Neuronal stem cell (in vitro differentiated cells): ENCODE results near the gene CORIN.

Experiments
- DNase-seq: peaks from one replicate; pipeline ENCODE4 v3.0.0-alpha.2; 2013; ENCODE audit warnings: low spot score
- H2AFZ ChIP-seq: one replicate; pipeline ENCODE4 v1.6.1; 2013; ENCODE audit warnings: mild to moderate bottlenecking, low read length, inconsistent platforms
- H2AK5ac ChIP-seq: 2 replicates; pipeline ENCODE4 v1.6.1; 2013; ENCODE audit warnings: low read depth, mild to moderate bottlenecking, inconsistent platforms, low read length, moderate library complexity, mixed read lengths
- H2BK120ac ChIP-seq: 2 replicates; pipeline ENCODE4 v1.6.1; 2013; ENCODE audit warnings: low read depth, mild to moderate bottlenecking, inconsistent platforms, low read length, moderate library complexity, mixed read lengths
- H2BK12ac ChIP-seq: one replicate; pipeline ENCODE4 v1.6.1; 2013; ENCODE audit warnings: low read length, inconsistent platforms
- H2BK15ac ChIP-seq: 2 replicates; pipeline ENCODE4 v1.6.1; 2013; ENCODE audit warnings: mild to moderate bottlenecking, low read length, inconsistent platforms, mixed read lengths
- H2BK5ac ChIP-seq: one replicate; pipeline ENCODE4 v1.6.1; 2013; ENCODE audit warnings: inconsistent platforms, mild to moderate bottlenecking, low read length, moderate library complexity
- H3K14ac ChIP-seq: one replicate; pipeline ENCODE4 v1.6.1; 2013; ENCODE audit warnings: low read length, inconsistent platforms
- H3K18ac ChIP-seq: 2 replicates; pipeline ENCODE4 v1.6.1; 2013; ENCODE audit warnings: low read length, inconsistent platforms
- H3K23ac ChIP-seq: 2 replicates; pipeline ENCODE4 v1.6.1; 2013; ENCODE audit warnings: low read depth, mild to moderate bottlenecking, mixed read lengths, low read length, inconsistent platforms; ENCODE audit not compliant: poor library complexity
- H3K27ac ChIP-seq: replicated peaks from 3 replicates; pipeline ENCODE4 v1.5.1; 2013; ENCODE audit warnings: low read length, inconsistent platforms
- H3K27me3 ChIP-seq, 3 experiments: 2 replicates each; pipeline ENCODE4 v1.6.1; 2013; ENCODE audit warnings: low read length in 3 of 3, mild to moderate bottlenecking in 2 of 3, inconsistent platforms in 1 of 3, low read depth in 1 of 3, mixed read lengths in 1 of 3, moderate library complexity in 1 of 3; ENCODE audit not compliant: control insufficient read depth in 3 of 3, insufficient read depth in 3 of 3
- H3K36me3 ChIP-seq, 2 donors: replicated peaks in 1 of 2; 2 replicates each; pipeline ENCODE4 v1.6.1; 2013; ENCODE audit warnings: low read length in 2 of 2; ENCODE audit not compliant: control insufficient read depth in 2 of 2, insufficient read depth in 2 of 2
- H3K4ac ChIP-seq: 2 replicates; pipeline ENCODE4 v1.6.1; 2013; ENCODE audit warnings: inconsistent platforms, mild to moderate bottlenecking, low read length, moderate library complexity
- H3K4me1 ChIP-seq, 2 donors: 1 replicate in 1 of 2; 2 replicates in 1 of 2; pipeline ENCODE4 v1.6.1; 2013; ENCODE audit warnings: low read length in 2 of 2, low read depth in 1 of 2; ENCODE audit not compliant: control insufficient read depth in 2 of 2, insufficient read depth in 1 of 2
- H3K4me2 ChIP-seq: one replicate; pipeline ENCODE4 v1.6.1; 2013; ENCODE audit warnings: mild to moderate bottlenecking, low read length, inconsistent platforms; ENCODE audit not compliant: insufficient read depth, poor library complexity, severe bottlenecking
- H3K4me3 ChIP-seq, 2 donors: 2 replicates each; pipeline ENCODE4 v1.5.1; 2013; ENCODE audit warnings: low read length in 2 of 2, mild to moderate bottlenecking in 2 of 2, inconsistent platforms in 1 of 2, moderate library complexity in 1 of 2
- H3K79me1 ChIP-seq: one replicate; pipeline ENCODE4 v1.6.1; 2013; ENCODE audit warnings: low read depth, mild to moderate bottlenecking, inconsistent platforms, low read length, moderate library complexity
- H3K9ac ChIP-seq: one replicate; pipeline ENCODE4 v1.6.1; 2013; ENCODE audit warnings: mild to moderate bottlenecking, low read depth, low read length, inconsistent platforms; ENCODE audit not compliant: poor library complexity
- H3K9me3 ChIP-seq, 2 donors: replicated peaks in 1 of 2; 2 replicates each; pipeline versions ENCODE3 to v1.6.1; 2013; ENCODE audit warnings: low read length in 2 of 2, mild to moderate bottlenecking in 2 of 2, inconsistent platforms in 1 of 2, low read depth in 1 of 2, mixed read lengths in 1 of 2, moderate library complexity in 1 of 2; ENCODE audit not compliant: control insufficient read depth in 2 of 2, insufficient read depth in 1 of 2
- H4K8ac ChIP-seq: one replicate; pipeline ENCODE4 v1.6.1; 2013; ENCODE audit warnings: low read depth, mild to moderate bottlenecking, inconsistent platforms, low read length, moderate library complexity
- H4K91ac ChIP-seq: one replicate; pipeline ENCODE4 v1.6.1; 2013; ENCODE audit warnings: low read length, low read depth, mild to moderate bottlenecking, inconsistent platforms; ENCODE audit not compliant: poor library complexity
- WGBS, 2 donors: extraction: QIAGEN DNeasy Blood & Tissue Kit; methylation state at CpG; one replicate each; pipeline ENCODE4 v1.1.7; 2013; ENCODE audit warnings: missing lambda C conversion rate in 2 of 2, mixed read lengths in 1 of 2; ENCODE audit not compliant: insufficient read length in 2 of 2, insufficient replicate concordance in 1 of 2; ENCODE audit errors: extremely low coverage in 2 of 2; 5-methylcytosine and 5-hydroxymethylcytosine counted together

The CORIN gene

DNA sequence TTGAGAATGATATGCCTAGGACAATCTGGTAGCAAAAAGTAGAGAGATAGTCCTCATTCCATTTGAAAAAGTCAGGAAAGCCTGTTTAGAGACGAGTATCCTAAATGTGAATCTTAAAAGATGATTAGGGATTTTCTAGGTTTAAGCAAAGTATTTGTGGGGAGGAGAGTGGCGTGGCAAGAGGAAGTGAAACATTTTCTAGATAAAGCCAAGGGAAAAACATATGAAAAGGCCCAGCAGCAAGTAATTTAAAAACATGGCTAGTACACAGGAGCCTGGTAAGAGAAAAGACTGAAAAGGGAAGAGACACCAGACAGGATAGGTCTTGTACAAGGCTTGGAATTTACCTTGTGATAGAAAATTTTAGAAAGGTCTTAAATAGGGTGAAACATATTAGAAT lies 45.9 kb downstream of the CORIN start:
- Histone ChIP-seq H2BK12ac (no peak overlapping the region), H3K9me3 (no peaks in the 10 kb centered on the region), H2BK120ac (no peak overlapping the region), H3K18ac (no peak overlapping the region), H4K91ac (no peak overlapping the region), H4K8ac (no peak overlapping the region), H3K36me3 (no peaks in the 10 kb centered on the region), H3K4me2 (no peak overlapping the region), H3K79me1 (no peaks in the 10 kb centered on the region), H2AK5ac (no peak overlapping the region), H2BK15ac (no peak overlapping the region), H3K27me3 (no peaks in the 10 kb centered on the region), H2AFZ (no peak overlapping the region), H3K27ac (no peak overlapping the region), H3K9ac (no peak overlapping the region), H3K14ac (no peak overlapping the region), H3K4ac (no peak overlapping the region), H3K23ac (no peak overlapping the region), H3K4me3 (no peak overlapping the region), H2BK5ac (no peak overlapping the region), H3K4me1 (no peaks in the 10 kb centered on the region)
- no CpG with 5 or more reads among the region's 2 CpGs for WGBS, 2 donors
- no peak for DNase-seq

DNA sequence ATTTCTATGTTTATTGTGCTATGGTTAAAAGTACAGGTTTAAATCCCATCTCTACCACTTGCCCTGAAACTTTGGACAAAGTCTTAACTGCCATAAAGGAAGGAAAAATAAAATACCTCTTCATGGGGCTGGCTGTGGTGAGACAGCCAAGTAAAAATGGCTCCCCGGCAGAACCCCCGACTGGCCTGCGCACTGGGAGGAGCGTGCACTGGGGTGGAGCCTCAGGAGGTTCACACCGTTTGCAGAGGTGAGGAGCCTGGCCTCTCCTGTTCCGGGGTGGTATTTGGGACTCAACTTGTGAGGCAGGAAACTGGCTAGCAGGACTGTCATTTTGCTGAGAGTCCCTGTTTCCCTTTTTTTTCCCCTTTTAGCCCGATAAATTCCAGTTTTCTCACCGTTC lies 47.8 kb downstream of the CORIN start:
- Histone ChIP-seq H2BK5ac (no peak overlapping the region), H3K27ac (no peak overlapping the region), H3K18ac (no peak overlapping the region), H3K4ac (no peak overlapping the region), H3K14ac (no peak overlapping the region), H3K4me1 (no peaks in the 10 kb centered on the region), H3K36me3 (no peaks in the 10 kb centered on the region), H3K79me1 (no peaks in the 10 kb centered on the region), H3K23ac (no peak overlapping the region), H2BK15ac (no peak overlapping the region), H4K8ac (no peak overlapping the region), H3K27me3 (no peaks in the 10 kb centered on the region), H2BK120ac (no peak overlapping the region), H3K4me2 (no peak overlapping the region), H3K9ac (no peak overlapping the region), H3K4me3 (no peak overlapping the region), H2BK12ac (no peak overlapping the region), H4K91ac (no peak overlapping the region), H3K9me3 (no peaks in the 10 kb centered on the region), H2AFZ (no peak overlapping the region), H2AK5ac (no peak overlapping the region)
- no CpG with 5 or more reads among the region's 8 CpGs for WGBS, 2 donors
- no peak for DNase-seq

DNA sequence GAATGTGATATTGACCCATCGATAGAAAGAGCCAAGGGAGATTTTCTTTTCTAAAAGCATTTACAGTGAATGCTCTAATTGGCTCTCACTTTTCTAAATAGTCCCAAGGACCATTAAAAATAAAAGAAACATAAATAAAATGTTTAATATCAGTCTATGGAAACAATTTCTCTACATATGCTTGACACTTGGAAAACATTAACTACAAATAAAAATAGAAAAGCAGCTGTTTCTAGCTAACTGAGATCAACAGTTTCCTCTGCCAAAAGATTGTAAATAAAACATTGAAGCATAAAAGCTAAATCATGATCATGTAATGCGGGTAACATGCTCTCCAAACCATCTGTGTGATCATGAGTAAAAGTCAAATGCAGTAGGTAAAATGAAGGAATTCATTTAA lies 49.7 kb downstream of the CORIN start:
- no peaks in the 10 kb centered on the region for H3K79me1 ChIP-seq
- no peak overlapping the region for H4K91ac ChIP-seq
- H3K27ac ChIP-seq = no peak overlapping the region

DNA sequence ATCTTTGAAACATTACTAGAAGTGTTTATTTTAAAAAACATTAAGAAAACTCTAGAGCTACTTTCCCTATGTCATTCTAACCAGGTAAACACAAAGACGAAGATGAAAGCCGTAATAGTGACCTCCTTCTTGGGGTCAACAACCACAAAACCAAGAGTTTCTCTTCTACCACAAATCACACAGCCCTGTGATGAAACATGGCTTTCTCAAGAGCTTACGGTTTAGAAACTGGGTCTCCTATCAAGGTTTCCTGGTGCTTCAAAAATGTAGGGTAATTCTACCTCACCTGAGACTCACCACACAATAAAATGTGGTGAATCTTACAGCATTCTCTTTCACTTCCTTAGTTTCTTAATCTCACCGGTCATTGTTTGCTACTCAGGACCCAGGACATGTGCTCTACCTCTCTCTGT lies 50.9 kb downstream of the CORIN start:
- no peak overlapping the region for H4K8ac ChIP-seq
- H2AK5ac ChIP-seq = no peak overlapping the region
- H3K4ac ChIP-seq = no peak overlapping the region
- no CpG with 5 or more reads among the region's 4 CpGs for WGBS, 2 donors
- H2BK12ac ChIP-seq = no peak overlapping the region
- H3K4me2 ChIP-seq = no peak overlapping the region
- H3K9ac ChIP-seq = no peak overlapping the region
- H3K36me3 ChIP-seq = no peaks in the 10 kb centered on the region
- no peaks in the 10 kb centered on the region for H3K4me1 ChIP-seq
- no peaks in the 10 kb centered on the region for H3K79me1 ChIP-seq
- no peak overlapping the region for H3K23ac ChIP-seq
- DNase-seq = no peak
- H3K27me3 ChIP-seq = no peaks in the 10 kb centered on the region
- no peak overlapping the region for H3K4me3 ChIP-seq
- no peak overlapping the region for H2AFZ ChIP-seq
- H2BK15ac ChIP-seq = no peak overlapping the region
- H2BK120ac ChIP-seq = no peak overlapping the region
- no peak overlapping the region for H3K27ac ChIP-seq
- no peaks in the 10 kb centered on the region for H3K9me3 ChIP-seq
- no peak overlapping the region for H4K91ac ChIP-seq
- H2BK5ac ChIP-seq = no peak overlapping the region
- H3K14ac ChIP-seq = no peak overlapping the region
- no peak overlapping the region for H3K18ac ChIP-seq

More for the DNA sequence above, 49.7 kb downstream of the CORIN start:
- H3K23ac ChIP-seq = no peak overlapping the region
- no peak overlapping the region for H2AK5ac ChIP-seq
- H3K9ac ChIP-seq = no peak overlapping the region
- H2BK5ac ChIP-seq = no peak overlapping the region
- no peak overlapping the region for H3K4ac ChIP-seq
- H2BK15ac ChIP-seq = no peak overlapping the region
- H3K4me3 ChIP-seq = no peak overlapping the region
- no peak overlapping the region for H4K8ac ChIP-seq
- H2BK120ac ChIP-seq = no peak overlapping the region
- H2BK12ac ChIP-seq = no peak overlapping the region
- WGBS, 2 donors = no CpG with 5 or more reads among the region's 2 CpGs
- no peak overlapping the region for H3K14ac ChIP-seq
- H3K4me1 ChIP-seq = no peaks in the 10 kb centered on the region
- H3K18ac ChIP-seq = no peak overlapping the region
- no peaks in the 10 kb centered on the region for H3K36me3 ChIP-seq
- no peak for DNase-seq
- H2AFZ ChIP-seq = no peak overlapping the region
- H3K4me2 ChIP-seq = no peak overlapping the region
- no peaks in the 10 kb centered on the region for H3K27me3 ChIP-seq
- H3K9me3 ChIP-seq = no peaks in the 10 kb centered on the region
